Activated CD4-positive, alpha-beta T cell treated with anti-CD3 and anti-CD28 coated beads, Interleukin-2, amount 10 ng/mL, durations not matched to agents 7 days and 5 days (primary cell): ENCODE data around the gene TWNK. TPM values are rescaled to one million over a fixed set of nuclear protein-coding genes. Genes with fewer than 3 reads are reported as not detected.

Experiments used
- CTCF ChIA-PET: fragments of 350-600 bp; sonication (Branson Sonifier 250); formaldehyde crosslinking; loops from one replicate; lab custom pipeline; 2021; ENCODE audit warnings: antibody characterized with exemption; lab: Charles Lee
- POLR2A ChIA-PET: fragments of 350-600 bp; sonication (Branson Sonifier 250); formaldehyde crosslinking; loops from one replicate; lab custom pipeline; 2021; ENCODE audit warnings: antibody characterized with exemption; lab: Charles Lee
- DNase-seq: peaks from one replicate; pipeline ENCODE4 v3.0.0-alpha.2; 2020
- H3K27ac Mint-ChIP-seq: one replicate; pipeline ENCODE4 v1.8.0; 2021; ENCODE audit warnings: mild to moderate bottlenecking, moderate library complexity, mixed read lengths
- H3K27me3 Mint-ChIP-seq: one replicate; pipeline ENCODE4 v1.8.0; 2021; ENCODE audit warnings: mixed read lengths
- H3K36me3 Mint-ChIP-seq: one replicate; pipeline ENCODE4 v1.8.0; 2021; ENCODE audit warnings: low read depth, mixed read lengths
- H3K4me1 Mint-ChIP-seq: one replicate; pipeline ENCODE4 v1.8.0; 2021; ENCODE audit warnings: mixed read lengths
- H3K4me3 Mint-ChIP-seq: one replicate; pipeline ENCODE4 v1.8.0; 2021; ENCODE audit warnings: mild to moderate bottlenecking, moderate library complexity, mixed read lengths
- H3K9me3 Mint-ChIP-seq: one replicate; pipeline ENCODE4 v1.8.0; 2021; ENCODE audit warnings: mixed read lengths
- total RNA-seq, 2 experiments: library from RNA; stranded (reverse); gene quantifications; one replicate each; pipeline ENCODE4 v1.2.3, GENCODE V29; 2021

TWNK gene
- total RNA-seq, 2 experiments from 2014 or later, result 9.9 to 11.6 TPM

DNA sequence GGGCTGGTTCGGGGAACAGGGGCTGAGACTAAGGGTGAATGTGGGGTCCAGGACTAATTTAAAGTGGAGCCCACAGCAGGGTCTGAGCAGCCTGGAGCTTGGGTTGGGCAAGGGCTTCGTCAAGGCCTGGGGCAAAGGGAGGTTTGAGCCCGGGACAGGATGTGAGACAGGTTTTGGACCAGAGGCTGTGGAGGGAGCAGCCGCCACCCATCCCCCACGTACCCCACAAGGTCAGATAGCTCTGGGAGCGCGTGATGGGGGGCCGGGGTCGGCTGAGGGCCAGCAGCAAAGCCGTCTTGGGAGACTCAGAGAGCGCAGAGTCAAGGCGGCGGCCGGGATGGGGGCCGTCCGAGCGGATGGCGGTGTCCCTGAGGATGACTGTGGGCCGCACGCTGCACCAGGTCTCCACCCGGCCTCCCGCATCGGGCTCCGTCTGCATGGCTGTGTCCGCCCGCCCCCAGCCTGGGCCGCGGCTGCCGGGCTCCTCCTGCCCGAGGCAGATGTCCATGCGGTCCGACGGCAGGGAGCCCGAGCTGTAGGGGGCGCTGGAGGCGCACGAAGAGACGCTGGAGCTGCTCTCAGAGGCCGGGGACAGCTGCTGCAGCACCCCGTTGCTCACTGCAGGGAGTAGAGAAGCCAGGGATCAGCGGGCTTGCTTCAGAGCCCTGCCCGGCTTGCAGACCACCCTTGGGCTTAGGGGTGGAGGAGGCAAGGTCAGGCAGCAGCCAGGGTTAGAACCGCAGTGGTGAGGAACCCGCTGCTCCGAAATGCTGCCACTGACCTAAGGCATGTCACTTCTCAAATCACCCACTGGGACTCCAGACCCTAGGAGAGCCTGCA is 31.5 kb downstream of the TWNK start:
- Mint-ChIP-seq H3K4me3 (no peak overlapping the region), H3K36me3 (no peaks in the 10 kb centered on the region), H3K9me3 (no peaks in the 10 kb centered on the region), H3K27ac (no peak overlapping the region), H3K27me3 (peaks cover 38% of the 10 kb centered on the region), H3K4me1 (peaks cover 11% of the 10 kb centered on the region)
- peak; percentile 76 for DNase-seq
- CTCF ChIA-PET, result interaction anchor here (0.6 to 6.9 kb wide), 17 partner anchors 8 to 586 kb away, joined by 3 to 111 read pairs (median 4); partner anchors contain the start of genes KAZALD1, LZTS2, PDZD7 and SFXN3
- POLR2A ChIA-PET, result no interaction called here

GRCh38 chr10:101019440-101019703 is 32.0 kb downstream of the TWNK start:
- Mint-ChIP-seq H3K4me3 (no peak overlapping the region), H3K27ac (no peak overlapping the region), H3K4me1 (peaks cover 7% of the 10 kb centered on the region), H3K36me3 (no peaks in the 10 kb centered on the region), H3K9me3 (no peaks in the 10 kb centered on the region), H3K27me3 (peaks cover 38% of the 10 kb centered on the region)
- ChIA-PET CTCF (interaction anchor here (0.7 to 6.9 kb wide), 15 partner anchors 8 to 587 kb away, joined by 3 to 111 read pairs (median 4); partner anchors contain the start of genes KAZALD1, LZTS2, PDZD7 and SFXN3), POLR2A (no interaction called here)
- no peak for DNase-seq

DNA sequence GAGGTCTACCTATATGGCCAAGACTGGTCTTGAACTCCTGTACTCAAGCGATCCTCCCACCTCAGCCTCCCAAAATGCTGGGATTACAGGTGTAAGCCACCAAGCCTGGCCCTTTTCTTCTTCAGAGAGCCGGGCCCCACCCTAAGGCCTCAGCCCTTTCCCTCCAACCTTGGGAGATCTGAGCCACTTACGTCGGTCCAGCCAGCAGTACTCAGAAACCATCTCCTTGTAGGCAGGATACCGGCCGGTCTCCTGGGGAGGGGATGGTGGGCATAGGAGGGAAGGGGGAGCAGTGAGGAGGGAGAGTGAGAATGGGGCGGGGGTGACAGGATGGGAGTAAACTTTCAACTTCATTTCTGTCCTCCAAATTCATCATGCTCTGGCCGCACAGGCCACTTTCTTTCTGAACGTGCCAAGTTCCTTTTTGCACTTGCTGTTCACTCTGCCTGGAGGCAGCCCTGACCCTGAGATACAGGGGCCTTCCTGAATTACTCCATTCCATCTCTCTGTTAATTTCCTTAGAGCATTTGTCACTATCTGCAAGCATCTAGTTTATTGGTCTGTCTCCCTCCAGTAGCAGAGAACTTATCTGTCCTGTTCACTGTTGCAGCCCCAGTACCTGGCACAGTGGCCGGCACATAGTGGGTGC is 33.2 kb downstream of the TWNK start:
- Mint-ChIP-seq H3K27me3 (peaks cover 33% of the 10 kb centered on the region), H3K4me1 (peaks cover 5% of the 10 kb centered on the region), H3K9me3 (no peaks in the 10 kb centered on the region), H3K4me3 (no peak overlapping the region), H3K27ac (no peak overlapping the region), H3K36me3 (no peaks in the 10 kb centered on the region)
- POLR2A ChIA-PET, result no interaction called here
- CTCF ChIA-PET, result interaction anchor here (5.4 to 6.9 kb wide), 2 partner anchors 9 to 22 kb away, joined by 30 to 104 read pairs; partner anchors contain the start of genes PDZD7 and SFXN3
- DNase-seq, result no peak

DNA sequence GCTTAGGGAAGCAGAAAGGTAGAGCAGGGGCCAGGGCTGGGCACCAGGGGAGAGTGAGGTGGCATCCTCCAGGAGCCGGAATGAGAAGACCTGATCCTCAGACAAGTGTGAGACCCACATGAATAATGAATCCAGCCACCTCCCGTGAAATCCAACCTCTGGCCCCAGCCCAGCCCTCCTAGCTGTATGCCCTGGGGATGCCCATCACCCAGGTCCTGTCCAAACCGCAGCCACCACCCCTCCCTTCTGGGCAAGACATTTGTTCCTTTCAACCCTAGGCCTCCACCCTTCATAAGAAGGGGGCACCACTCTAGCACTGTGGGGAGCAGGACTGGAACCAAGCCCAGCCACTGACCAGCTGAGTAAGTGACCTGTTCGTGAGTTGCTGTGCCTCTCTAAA is 33.9 kb downstream of the TWNK start:
- H3K4me1 Mint-ChIP-seq, result peaks cover 5% of the 10 kb centered on the region
- DNase-seq, result no peak
- H3K4me3 Mint-ChIP-seq, result no peak overlapping the region
- H3K9me3 Mint-ChIP-seq, result no peaks in the 10 kb centered on the region
- POLR2A ChIA-PET, result no interaction called here
- peaks cover 30% of the 10 kb centered on the region for H3K27me3 Mint-ChIP-seq
- no peak overlapping the region for H3K27ac Mint-ChIP-seq
- CTCF ChIA-PET, result interaction anchor here (0.6 kb wide), 1 partner anchor 459 kb away, joined by 3 read pairs; no protein-coding TSS in a partner anchor
- no peaks in the 10 kb centered on the region for H3K36me3 Mint-ChIP-seq

DNA sequence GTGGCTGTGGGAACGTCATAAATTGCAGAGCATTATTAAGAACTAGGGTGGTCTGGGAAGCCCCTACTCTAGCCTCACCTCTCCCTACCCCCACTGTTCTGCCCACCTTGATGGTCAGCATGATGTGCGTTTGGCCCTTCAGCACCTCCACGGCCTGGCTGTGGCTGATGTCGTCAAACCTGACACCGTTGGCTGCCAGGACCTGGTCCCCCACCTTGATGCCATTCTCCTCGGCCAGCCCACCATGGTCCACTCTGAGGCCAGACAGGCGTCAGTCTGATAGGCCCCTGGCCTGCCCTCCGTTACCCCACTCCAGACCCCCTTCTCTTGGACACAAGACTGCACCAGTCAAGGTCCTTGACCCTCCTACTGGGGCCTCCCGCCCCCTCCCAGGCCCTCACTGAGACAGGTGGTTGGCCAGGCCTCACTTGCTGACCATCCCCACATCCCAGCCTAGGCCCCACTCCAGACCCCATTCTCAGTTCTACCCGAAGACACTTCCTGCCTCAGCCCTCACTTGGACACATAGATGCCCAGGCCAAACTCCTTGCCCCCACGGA is 34.4 kb downstream of the TWNK start:
- no peak overlapping the region for H3K4me3 Mint-ChIP-seq
- peaks cover 26% of the 10 kb centered on the region for H3K27me3 Mint-ChIP-seq
- H3K27ac Mint-ChIP-seq, result no peak overlapping the region
- H3K36me3 Mint-ChIP-seq, result no peaks in the 10 kb centered on the region
- no peaks in the 10 kb centered on the region for H3K9me3 Mint-ChIP-seq
- ChIA-PET CTCF (interaction anchor here (0.6 to 1.6 kb wide), 3 partner anchors 10 to 459 kb away, joined by 3 to 5 read pairs (median 3); no protein-coding TSS in a partner anchor), POLR2A (no interaction called here)
- no peak for DNase-seq
- H3K4me1 Mint-ChIP-seq, result peaks cover 5% of the 10 kb centered on the region

DNA sequence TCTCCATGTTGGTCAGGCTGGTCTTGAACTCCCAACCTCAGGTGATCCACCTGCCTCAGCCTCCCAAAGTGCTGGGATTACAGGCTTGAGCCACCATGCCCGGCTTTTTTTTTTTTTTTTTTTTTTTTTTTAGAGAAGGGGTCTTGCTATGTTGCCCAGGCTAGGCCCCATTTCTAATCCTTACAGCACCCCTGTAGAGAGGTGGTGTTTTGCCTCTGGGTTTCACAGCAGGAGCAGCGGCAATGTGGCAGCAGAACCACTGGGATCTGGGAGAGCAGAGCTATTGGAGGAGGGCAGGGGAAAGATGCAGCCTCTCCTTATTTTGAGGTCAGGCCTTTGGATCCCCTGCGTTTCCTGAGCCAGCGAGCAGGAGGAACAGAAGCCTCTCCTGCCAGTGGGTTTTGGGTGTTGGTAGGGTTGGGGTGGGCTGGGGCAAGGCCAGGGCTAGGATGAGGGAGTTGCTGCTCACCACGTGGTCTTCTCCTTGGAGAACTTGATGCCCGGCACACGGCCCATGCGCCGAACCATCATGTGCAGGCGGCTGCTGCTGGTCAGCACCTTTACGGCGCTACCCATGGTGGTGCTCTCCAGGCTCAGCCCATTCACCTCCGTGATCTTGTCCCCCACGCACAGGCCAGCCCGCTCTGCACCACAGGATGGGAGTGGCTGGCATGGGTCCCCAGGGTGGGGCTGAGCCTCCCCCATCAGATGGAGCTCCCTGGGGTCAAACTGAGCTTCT is 35.8 kb downstream of the TWNK start:
- no peaks in the 10 kb centered on the region for H3K36me3 Mint-ChIP-seq
- no peak overlapping the region for H3K27ac Mint-ChIP-seq
- peaks cover 14% of the 10 kb centered on the region for H3K27me3 Mint-ChIP-seq
- DNase-seq, result no peak
- no peak overlapping the region for H3K4me3 Mint-ChIP-seq
- ChIA-PET CTCF (interaction anchor here (0.5 to 1.6 kb wide), 6 partner anchors 9 to 888 kb away, joined by 3 to 6 read pairs (median 4); no protein-coding TSS in a partner anchor), POLR2A (interaction anchor here (0.6 kb wide), 1 partner anchor 53 kb away, joined by 3 read pairs; no protein-coding TSS in a partner anchor)
- no peaks in the 10 kb centered on the region for H3K9me3 Mint-ChIP-seq
- H3K4me1 Mint-ChIP-seq, result peaks cover 5% of the 10 kb centered on the region

GRCh38 chr10:101027106-101027720 is 39.9 kb downstream of the TWNK start:
- Mint-ChIP-seq H3K9me3 (no peaks in the 10 kb centered on the region), H3K4me3 (no peak overlapping the region), H3K27me3 (peaks cover 12% of the 10 kb centered on the region), H3K27ac (no peak overlapping the region), H3K4me1 (peaks cover 2% of the 10 kb centered on the region), H3K36me3 (no peaks in the 10 kb centered on the region)
- CTCF ChIA-PET, result interaction anchor here (0.7 to 8.0 kb wide), 4 partner anchors 10 to 31 kb away, joined by 3 to 104 read pairs (median 20); no protein-coding TSS in a partner anchor
- POLR2A ChIA-PET, result no interaction called here
- DNase-seq, result no peak

DNA sequence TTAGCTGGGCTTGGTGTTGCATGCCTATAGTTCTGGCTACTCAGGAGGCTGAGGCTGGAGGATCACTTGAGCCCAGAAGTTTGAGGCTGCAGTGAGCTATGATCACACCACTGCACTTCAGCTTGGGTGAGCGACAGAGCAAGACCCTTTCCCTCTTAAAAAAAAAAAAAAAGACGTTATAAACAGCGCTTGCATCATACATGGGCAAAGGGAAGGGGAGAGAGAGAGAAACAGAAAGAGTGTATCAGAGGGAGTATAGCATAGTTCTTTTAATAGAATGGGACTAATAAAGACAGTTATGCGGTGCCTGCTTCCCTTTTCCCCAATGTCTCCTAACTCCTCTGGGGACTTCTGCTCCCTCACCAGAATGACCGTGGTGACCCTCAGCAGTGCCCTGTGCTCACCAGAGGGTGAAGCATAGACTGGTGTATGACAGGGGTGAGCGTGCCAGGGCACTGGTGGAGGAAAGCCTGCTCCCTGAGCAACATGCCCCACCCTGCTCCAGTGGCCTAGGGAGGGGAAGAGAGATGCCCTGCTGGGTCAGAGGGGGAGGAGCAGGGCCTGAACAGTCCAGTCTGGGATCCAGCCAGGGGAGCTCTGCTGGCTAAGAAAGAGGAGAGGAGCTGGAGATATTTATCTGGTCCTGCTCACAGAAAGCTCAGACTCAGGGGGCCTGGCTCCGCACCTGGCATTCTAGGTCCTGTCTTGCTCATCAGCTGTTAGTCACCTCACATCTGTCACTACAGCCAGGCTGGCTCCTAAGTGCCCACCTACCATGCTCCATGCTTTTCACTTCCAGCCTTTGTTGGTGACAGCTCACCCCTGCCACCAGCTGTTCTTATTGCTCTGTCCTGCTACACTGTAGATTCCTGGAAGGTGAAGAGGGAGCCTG is 41.3 kb downstream of the TWNK start:
- Mint-ChIP-seq H3K9me3 (no peaks in the 10 kb centered on the region), H3K4me3 (no peak overlapping the region), H3K27ac (no peak overlapping the region), H3K36me3 (no peaks in the 10 kb centered on the region), H3K4me1 (peaks cover 15% of the 10 kb centered on the region), H3K27me3 (peaks cover 12% of the 10 kb centered on the region)
- no peak for DNase-seq
- POLR2A ChIA-PET, result no interaction called here
- CTCF ChIA-PET, result interaction anchor here (0.6 to 8.0 kb wide), 8 partner anchors 11 to 493 kb away, joined by 3 to 104 read pairs (median 5); partner anchors contain the start of gene LZTS2

DNA sequence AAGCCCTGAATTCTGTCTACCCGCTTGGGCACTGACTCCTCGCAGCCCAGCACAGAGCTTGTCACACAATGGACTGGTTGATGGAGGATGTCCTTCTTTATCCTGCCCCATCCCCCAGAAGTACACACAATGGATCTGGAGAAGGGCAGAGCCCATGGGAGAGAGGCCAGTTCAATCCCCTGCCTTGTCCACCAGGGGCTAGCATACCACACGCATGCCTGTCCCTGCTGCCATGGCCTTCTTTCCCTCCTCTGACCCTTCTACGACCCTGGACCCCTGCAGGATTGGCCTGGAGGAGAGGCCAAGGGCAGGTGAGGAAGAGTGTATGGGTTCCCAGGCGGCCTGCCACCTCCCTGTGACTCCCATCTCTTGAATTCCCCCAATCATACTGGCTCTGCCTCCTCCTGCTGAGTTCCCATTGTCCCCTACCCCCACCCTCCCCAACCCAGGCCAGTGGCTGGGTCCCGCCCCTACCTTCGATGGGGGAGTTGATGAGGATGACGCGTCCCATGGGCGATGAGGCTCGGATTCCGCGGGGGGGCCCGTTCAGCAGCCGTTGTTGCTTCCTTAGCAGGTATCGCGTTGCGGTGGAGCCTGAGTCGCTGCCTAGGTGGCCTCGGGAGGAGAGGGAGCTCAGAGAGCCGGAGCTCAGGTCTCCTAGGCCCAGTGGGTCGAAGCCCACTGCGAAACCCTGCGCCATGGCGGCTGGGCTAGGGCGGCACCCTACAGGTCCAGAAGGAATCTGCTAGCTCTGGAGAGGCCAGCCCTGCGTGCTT is 42.4 kb downstream of the TWNK start:
- ChIA-PET CTCF (interaction anchor here (0.6 to 8.0 kb wide), 12 partner anchors 10 to 494 kb away, joined by 3 to 104 read pairs (median 5); partner anchors contain the start of gene LZTS2), POLR2A (no interaction called here)
- peaks cover 17% of the 10 kb centered on the region for H3K4me1 Mint-ChIP-seq
- no peaks in the 10 kb centered on the region for H3K9me3 Mint-ChIP-seq
- peaks cover under 1% of the 10 kb centered on the region for H3K36me3 Mint-ChIP-seq
- H3K4me3 Mint-ChIP-seq, result no peak overlapping the region
- H3K27ac Mint-ChIP-seq, result no peak overlapping the region
- peaks cover 12% of the 10 kb centered on the region for H3K27me3 Mint-ChIP-seq
- no peak for DNase-seq

GRCh38 chr10:101030496-101031127 is 43.3 kb downstream of the TWNK start:
- Mint-ChIP-seq H3K27ac (peak overlapping the region; percentile 88), H3K4me3 (peak overlapping the region; percentile 76), H3K4me1 (peaks cover 17% of the 10 kb centered on the region), H3K36me3 (peaks cover 5% of the 10 kb centered on the region), H3K27me3 (peaks cover 12% of the 10 kb centered on the region), H3K9me3 (no peaks in the 10 kb centered on the region)
- DNase-seq, result no peak
- POLR2A ChIA-PET, result interaction anchor here (0.5 kb wide), 1 partner anchor 48 kb away, joined by 3 read pairs; no protein-coding TSS in a partner anchor
- CTCF ChIA-PET, result interaction anchor here (0.7 to 8.0 kb wide), 13 partner anchors 9 to 468 kb away, joined by 3 to 104 read pairs (median 5); partner anchors contain the start of gene KAZALD1
